H1 (cell line): ENCODE results near the gene CDC7. TPM values are rescaled to one million over a fixed set of nuclear protein-coding genes. Genes with fewer than 3 reads are reported as not detected.

Experiments
- CTCF ChIA-PET: fragments of 300-600 bp; sonication (Branson Sonifier 250); formaldehyde crosslinking; loops from one replicate; lab custom pipeline; 2021; ENCODE audit not compliant: partially characterized antibody; lab: Charles Lee
- POLR2A ChIA-PET: fragments of 300-600 bp; sonication (Branson Sonifier 250); formaldehyde crosslinking; loops from one replicate; lab custom pipeline; 2021; ENCODE audit warnings: inconsistent platforms; ENCODE audit not compliant: partially characterized antibody; lab: Charles Lee
- DNase-seq, 2 experiments: peaks; one replicate each; pipeline versions ENCODE4 v3.0.0 to v3.0.0-alpha.2; 2010 to 2022; ENCODE audit warnings: low spot score in 2 of 2, low read depth in 1 of 2, mixed read lengths in 1 of 2
- FAIRE-seq: peaks from 2 replicates; lab custom pipeline; 2011; peaks lifted over from hg19 to GRCh38; lab: Jason Lieb, UNC
- H2AFZ ChIP-seq: 2 replicates; pipeline ENCODE4 v1.8.1; 2012; ENCODE audit warnings: low read length, inconsistent platforms
- H2AK5ac ChIP-seq: 2 replicates; pipeline ENCODE4 v1.6.1; 2013; ENCODE audit warnings: low read depth, low read length
- H2BK120ac ChIP-seq: replicated peaks from 2 replicates; pipeline ENCODE3; 2013; ENCODE audit warnings: low read depth, low read length, inconsistent platforms
- H2BK12ac ChIP-seq: 2 replicates; pipeline ENCODE4 v1.6.1; 2013; ENCODE audit warnings: low read depth, low read length
- H2BK15ac ChIP-seq: 2 replicates; pipeline ENCODE4 v1.6.1; 2013; ENCODE audit warnings: low read length
- H2BK20ac ChIP-seq: 2 replicates; pipeline ENCODE4 v1.6.1; 2013; ENCODE audit warnings: low read length
- H2BK5ac ChIP-seq: 2 replicates; pipeline ENCODE4 v1.6.1; 2013; ENCODE audit warnings: low read depth, low read length
- H3K14ac ChIP-seq: 2 replicates; pipeline ENCODE4 v1.6.1; 2013; ENCODE audit warnings: inconsistent platforms; ENCODE audit not compliant: insufficient read length
- H3K18ac ChIP-seq: 2 replicates; pipeline ENCODE4 v1.6.1; 2013; ENCODE audit warnings: low read length; ENCODE audit errors: extremely low read depth
- H3K23ac ChIP-seq: 2 replicates; pipeline ENCODE4 v1.6.1; 2013; ENCODE audit warnings: inconsistent platforms; ENCODE audit not compliant: insufficient read length
- H3K23me2 ChIP-seq: 2 replicates; pipeline ENCODE4 v1.6.1; 2013; ENCODE audit warnings: low read depth, low read length
- H3K27ac ChIP-seq: 2 replicates; pipeline ENCODE4 v1.6.1; 2011; ENCODE audit warnings: low read depth, low read length, inconsistent platforms
- H3K27me3 ChIP-seq, 4 experiments: replicated peaks in 1 of 4; 1 replicate in 1 of 4; 2 replicates in 3 of 4; pipeline versions ENCODE4 v1.6.1 to v1.8.1; 2011 to 2013; ENCODE audit warnings: low read length in 3 of 4, mild to moderate bottlenecking in 3 of 4, inconsistent platforms in 2 of 4, mixed read lengths in 2 of 4, moderate library complexity in 1 of 4; ENCODE audit not compliant: control insufficient read depth in 3 of 4, insufficient read depth in 3 of 4; ENCODE audit errors: extremely low read depth in 1 of 4
- H3K36me3 ChIP-seq, 4 experiments: 2 replicates each; pipeline versions ENCODE4 v1.6.1 to v1.8.1; 2011 to 2013; ENCODE audit warnings: mild to moderate bottlenecking in 4 of 4, low read length in 3 of 4, moderate library complexity in 2 of 4, control low read depth in 1 of 4, inconsistent platforms in 1 of 4; ENCODE audit not compliant: insufficient read depth in 4 of 4, control insufficient read depth in 2 of 4
- H3K4ac ChIP-seq: replicated peaks from 2 replicates; pipeline ENCODE3; 2013; ENCODE audit warnings: low read length, low read depth, mixed read lengths, inconsistent platforms; ENCODE audit not compliant: insufficient read length
- H3K4me1 ChIP-seq, 4 experiments: replicated peaks in 1 of 4; 1 replicate in 1 of 4; 2 replicates in 3 of 4; pipeline versions ENCODE4 v1.6.1 to v1.8.1; 2011 to 2013; ENCODE audit warnings: low read length in 3 of 4, inconsistent platforms in 2 of 4, mixed read lengths in 1 of 4; ENCODE audit not compliant: insufficient read depth in 4 of 4, control insufficient read depth in 3 of 4
- H3K4me2 ChIP-seq, 2 experiments: 2 replicates each; pipeline versions ENCODE4 v1.6.1 to v1.8.1; 2011 to 2013; ENCODE audit warnings: low read depth in 2 of 2, low read length in 2 of 2, control low read depth in 1 of 2, inconsistent platforms in 1 of 2, mild to moderate bottlenecking in 1 of 2; ENCODE audit not compliant: insufficient read depth in 1 of 2
- H3K4me3 ChIP-seq, 4 experiments: fragments of 200-600, 300-600 bp in 1 of 4; sonication (generic), shearing (Covaris generic), sonication (Bioruptor Twin) in 1 of 4; 2 replicates each; pipeline versions ENCODE4 v1.5.1 to v1.8.1; 2011 to 2016; ENCODE audit warnings: low read length in 4 of 4, low read depth in 3 of 4, control low read depth in 2 of 4, inconsistent platforms in 2 of 4, mild to moderate bottlenecking in 2 of 4, mixed read lengths in 1 of 4, moderate library complexity in 1 of 4; ENCODE audit not compliant: insufficient read depth in 2 of 4; ENCODE audit errors: extremely low read depth in 1 of 4
- H3K56ac ChIP-seq: replicated peaks from 2 replicates; pipeline ENCODE3; 2013; ENCODE audit warnings: low read depth, mild to moderate bottlenecking, mixed read lengths, low read length, inconsistent platforms; ENCODE audit not compliant: insufficient read length
- H3K79me1 ChIP-seq: 2 replicates; pipeline ENCODE4 v1.6.1; 2013; ENCODE audit warnings: low read depth, low read length, control low read depth
- H3K79me2 ChIP-seq, 2 experiments: 2 replicates each; pipeline versions ENCODE4 v1.6.1 to v1.8.1; 2012 to 2013; ENCODE audit warnings: low read length in 2 of 2, mild to moderate bottlenecking in 2 of 2, inconsistent platforms in 1 of 2; ENCODE audit not compliant: insufficient read depth in 2 of 2, control insufficient read depth in 1 of 2
- H3K9ac ChIP-seq, 4 experiments: replicated peaks in 1 of 4; 1 replicate in 1 of 4; 2 replicates in 3 of 4; pipeline versions ENCODE4 v1.6.1 to v1.8.1; 2011 to 2013; ENCODE audit warnings: low read depth in 3 of 4, low read length in 3 of 4, control low read depth in 2 of 4, mild to moderate bottlenecking in 2 of 4, moderate library complexity in 2 of 4, inconsistent platforms in 1 of 4; ENCODE audit errors: extremely low read depth in 1 of 4
- H3K9me3 ChIP-seq, 2 experiments: 2 replicates each; pipeline versions ENCODE4 v1.6.1 to v1.8.1; 2012 to 2013; ENCODE audit warnings: mild to moderate bottlenecking in 2 of 2, moderate library complexity in 2 of 2, control low read depth in 1 of 2, inconsistent platforms in 1 of 2, low read depth in 1 of 2, low read length in 1 of 2, mixed read lengths in 1 of 2; ENCODE audit not compliant: insufficient read depth in 2 of 2
- H4K20me1 ChIP-seq, 2 experiments: replicated peaks in 1 of 2; 2 replicates each; pipeline versions ENCODE3 to v1.8.1; 2011 to 2013; ENCODE audit warnings: inconsistent platforms in 2 of 2, low read length in 2 of 2, mild to moderate bottlenecking in 1 of 2; ENCODE audit not compliant: insufficient read depth in 2 of 2, control insufficient read depth in 1 of 2
- H4K5ac ChIP-seq: 2 replicates; pipeline ENCODE4 v1.6.1; 2013; ENCODE audit warnings: low read length, low read depth, mixed read lengths, inconsistent platforms; ENCODE audit not compliant: insufficient read length
- H4K8ac ChIP-seq: 2 replicates; pipeline ENCODE4 v1.8.0; 2013; ENCODE audit warnings: mild to moderate bottlenecking, moderate library complexity, low read length, inconsistent platforms; ENCODE audit not compliant: insufficient read depth; ENCODE audit errors: extremely low read depth
- H4K91ac ChIP-seq: replicated peaks from 2 replicates; pipeline ENCODE3; 2013; ENCODE audit warnings: low read length, mixed read lengths, inconsistent platforms; ENCODE audit not compliant: insufficient read length
- ATF2 ChIP-seq: IDR thresholded peaks from 2 replicates; pipeline ENCODE4 v1.6.1; 2012; ENCODE audit warnings: low read length, inconsistent platforms
- CBX8 ChIP-seq: fragments of 300-800, 300-1000 bp; sonication (generic); IDR thresholded peaks from 2 replicates; pipeline ENCODE4 v1.7.1; 2016; ENCODE audit warnings: low read depth, low read length, borderline replicate concordance
- CHD2 ChIP-seq: IDR thresholded peaks from 2 replicates; pipeline ENCODE4 v1.6.1; 2012; ENCODE audit warnings: low read length, improper control_type of control experiment
- MAFK ChIP-seq: IDR thresholded peaks from 2 replicates; pipeline ENCODE4 v1.6.1; 2012; ENCODE audit warnings: low read depth, mild to moderate bottlenecking, improper control_type of control experiment, low read length
- RNF2 ChIP-seq: fragments of 200-900, 300-1000 bp; sonication (generic); IDR thresholded peaks from 2 replicates; pipeline ENCODE4 v1.7.1; 2016; ENCODE audit warnings: borderline replicate concordance, low read depth, mild to moderate bottlenecking, antibody characterized with exemption, low read length; ENCODE audit not compliant: poor library complexity, severe bottlenecking; ENCODE audit errors: missing control alignments
- WGBS, 2 experiments: shearing (Covaris generic) in 1 of 2; methylation state at CpG; one replicate each; pipeline versions ENCODE4 v1.1.6 to v1.1.7; 2013 to 2015; ENCODE audit warnings: low lambda C conversion rate in 2 of 2, mixed read lengths in 2 of 2, inconsistent platforms in 1 of 2, low coverage in 1 of 2, missing lambda C conversion rate in 1 of 2; ENCODE audit not compliant: insufficient replicate concordance in 2 of 2, insufficient coverage in 1 of 2, insufficient read length in 1 of 2; ENCODE audit errors: extremely low coverage in 1 of 2, missing lambda C conversion rate in 1 of 2; 5-methylcytosine and 5-hydroxymethylcytosine counted together
- polyA plus RNA-seq, 7 experiments: library from polyadenylated mRNA; depleted of rRNA in 3 of 7; stranded (reverse) in 5 of 7; unstranded in 2 of 7; fragments of >200 nt in 5 of 7; fragments of 200-250 nt in 2 of 7; gene quantifications; 1 replicate in 5 of 7; 2 replicates in 1 of 7; 4 replicates in 1 of 7; pipeline versions ENCODE4 v1.2.1 to v1.2.3, GENCODE V29; 2011 to 2013; ENCODE audit warnings: missing spikeins in 2 of 7, mixed read lengths in 2 of 7
- total RNA-seq: library from RNA; stranded (reverse); fragmentation: NEBNext Ultra II Directional; extraction: Animal tissue kit (Norgen Biotek cat#: 25700); gene quantifications from 2 replicates; pipeline ENCODE4 v1.2.1, GENCODE V29; 2021
- TF ChIP-seq, protein P1 (sequence below): IDR thresholded peaks from 2 replicates; pipeline ENCODE4 v1.6.1; 2011; ENCODE audit warnings: low read length, improper control_type of control experiment

The CDC7 gene
- total and polyA plus RNA-seq, 2 of the 8 experiments (the other 6 are each of a cell fraction or from before 2014, with no cell fraction given): 12.2 to 34.4 TPM

GRCh38 chr1:91527266-91527765, 26.7 kb downstream of the CDC7 start:
- H4K5ac ChIP-seq: no peak overlapping the region
- no peak overlapping the region for H3K27ac ChIP-seq
- no peaks in the 10 kb centered on the region for H3K4me1 ChIP-seq
- H4K8ac ChIP-seq: no peak overlapping the region
- H3K79me1 ChIP-seq: no peaks in the 10 kb centered on the region
- no peak overlapping the region for H4K91ac ChIP-seq
- no peaks in the 10 kb centered on the region for H3K23me2 ChIP-seq
- FAIRE-seq (no peak), DNase-seq (no peak)
- no peak overlapping the region for H3K4ac ChIP-seq
- no peaks in the 10 kb centered on the region for H3K27me3 ChIP-seq
- H3K23ac ChIP-seq: no peak overlapping the region
- no peak overlapping the region for H3K4me3 ChIP-seq
- 92% methylated on average over 4 of the region's 4 CpGs; no CpG with 5 or more reads in 1 of the 2 experiments for WGBS, 2 experiments
- CTCF ChIA-PET: no interaction called here
- H3K56ac ChIP-seq: no peak overlapping the region
- POLR2A ChIA-PET: interaction anchor here (0.5 kb wide), 1 partner anchor 9 kb away, joined by 4 read pairs; no protein-coding TSS in a partner anchor
- no peak overlapping the region for H2BK20ac ChIP-seq
- H2BK15ac ChIP-seq: no peak overlapping the region
- no peaks in the 10 kb centered on the region for H4K20me1 ChIP-seq
- H2AFZ ChIP-seq: no peak overlapping the region
- H3K36me3 ChIP-seq: peaks cover 0 to 12% (median 2%) of the 10 kb centered on the region in 4 experiments; a peak in 2 of 8 replicates
- no peak overlapping the region for H3K14ac ChIP-seq
- H2AK5ac ChIP-seq: no peak overlapping the region
- H3K4me2 ChIP-seq: no peak overlapping the region
- H2BK12ac ChIP-seq: no peak overlapping the region
- H3K9me3 ChIP-seq: no peaks in the 10 kb centered on the region
- H2BK120ac ChIP-seq: no peak overlapping the region
- H3K9ac ChIP-seq: no peak overlapping the region
- H3K18ac ChIP-seq: no peak overlapping the region
- H2BK5ac ChIP-seq: no peak overlapping the region
- no peaks in the 10 kb centered on the region for H3K79me2 ChIP-seq
- TF ChIP-seq CHD2 (no peak), ATF2 (no peak), MAFK (no peak), CBX8 (no peak), RNF2 (no peak)
- TF ChIP-seq, protein P1, sequence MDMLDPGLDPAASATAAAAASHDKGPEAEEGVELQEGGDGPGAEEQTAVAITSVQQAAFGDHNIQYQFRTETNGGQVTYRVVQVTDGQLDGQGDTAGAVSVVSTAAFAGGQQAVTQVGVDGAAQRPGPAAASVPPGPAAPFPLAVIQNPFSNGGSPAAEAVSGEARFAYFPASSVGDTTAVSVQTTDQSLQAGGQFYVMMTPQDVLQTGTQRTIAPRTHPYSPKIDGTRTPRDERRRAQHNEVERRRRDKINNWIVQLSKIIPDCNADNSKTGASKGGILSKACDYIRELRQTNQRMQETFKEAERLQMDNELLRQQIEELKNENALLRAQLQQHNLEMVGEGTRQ: no peak
